IPS DF 6.9 (cell line): ENCODE measurements around the gene TXNDC2.

ENCODE experiments used
- DNase-seq: peaks from one replicate; pipeline ENCODE4 v3.0.0-alpha.2; 2013; ENCODE audit warnings: low read depth, low spot score
- H3K27ac ChIP-seq: one replicate; pipeline ENCODE4 v1.5.1; 2013; ENCODE audit warnings: low read length, control low read depth
- H3K27me3 ChIP-seq: 2 replicates; pipeline ENCODE4 v1.6.1; 2013; ENCODE audit warnings: mild to moderate bottlenecking, low read length; ENCODE audit not compliant: control insufficient read depth, insufficient read depth
- H3K36me3 ChIP-seq: 2 replicates; pipeline ENCODE4 v1.6.1; 2013; ENCODE audit warnings: low read length; ENCODE audit not compliant: control insufficient read depth, insufficient read depth
- H3K4me1 ChIP-seq: 2 replicates; pipeline ENCODE4 v1.6.1; 2013; ENCODE audit warnings: low read length; ENCODE audit not compliant: control insufficient read depth, insufficient read depth
- H3K4me3 ChIP-seq: 2 replicates; pipeline ENCODE4 v1.5.1; 2013; ENCODE audit warnings: mild to moderate bottlenecking, low read length
- H3K9me3 ChIP-seq: 2 replicates; pipeline ENCODE4 v1.6.1; 2013; ENCODE audit warnings: low read length, inconsistent platforms; ENCODE audit not compliant: control insufficient read depth, insufficient read depth
- WGBS: extraction: QIAGEN DNeasy Blood & Tissue Kit; methylation state at CpG from one replicate; pipeline ENCODE4 v1.1.7; 2013; ENCODE audit warnings: mixed read lengths, missing lambda C conversion rate; ENCODE audit not compliant: insufficient read length, insufficient coverage; 5-methylcytosine and 5-hydroxymethylcytosine counted together

The TXNDC2 gene

GRCh38 chr18:9859232-9859631 lies 26.5 kb upstream of the TXNDC2 start:
- Histone ChIP-seq H3K27ac (no peak overlapping the region), H3K4me3 (no peak overlapping the region), H3K4me1 (peaks cover 1% of the 10 kb centered on the region; the same call in 1 of the 2 replicates), H3K36me3 (no peaks in the 10 kb centered on the region), H3K27me3 (no peaks in the 10 kb centered on the region), H3K9me3 (no peaks in the 10 kb centered on the region)
- WGBS, result no CpG with 5 or more reads among the region's 7 CpGs
- no peak for DNase-seq

GRCh38 chr18:9860682-9861081 lies 25.1 kb upstream of the TXNDC2 start:
- Histone ChIP-seq H3K27ac (no peak overlapping the region), H3K27me3 (no peaks in the 10 kb centered on the region), H3K9me3 (no peaks in the 10 kb centered on the region), H3K4me3 (no peak overlapping the region), H3K36me3 (no peaks in the 10 kb centered on the region), H3K4me1 (peaks cover 1% of the 10 kb centered on the region; the same call in 1 of the 2 replicates)
- no CpG with 5 or more reads among the region's 4 CpGs for WGBS
- DNase-seq, result no peak

GRCh38 chr18:9861157-9861556 lies 24.6 kb upstream of the TXNDC2 start:
- H3K9me3 ChIP-seq, result peaks cover 1% of the 10 kb centered on the region; the same call in 1 of the 2 replicates
- H3K4me1 ChIP-seq, result peaks cover 1% of the 10 kb centered on the region; the same call in 1 of the 2 replicates
- no peaks in the 10 kb centered on the region for H3K27me3 ChIP-seq
- DNase-seq, result no peak
- H3K36me3 ChIP-seq, result no peaks in the 10 kb centered on the region
- no peak overlapping the region for H3K4me3 ChIP-seq
- H3K27ac ChIP-seq, result no peak overlapping the region

- Histone ChIP-seq H3K4me3 (no peak overlapping the region), H3K27ac (no peak overlapping the region), H3K9me3 (peaks cover 2% of the 10 kb centered on the region; the same call in 1 of the 2 replicates), H3K27me3 (no peaks in the 10 kb centered on the region), H3K4me1 (peaks cover 1% of the 10 kb centered on the region; the same call in 1 of the 2 replicates), H3K36me3 (no peaks in the 10 kb centered on the region)
- no CpG with 5 or more reads among the region's 4 CpGs for WGBS
- no peak for DNase-seq
Measured at GRCh38 chr18:9861933-9862332, 23.8 kb upstream of the TXNDC2 start.

- no peaks in the 10 kb centered on the region for H3K27me3 ChIP-seq
- no peak for DNase-seq
- H3K4me1 ChIP-seq, result peaks cover 1% of the 10 kb centered on the region; the same call in 1 of the 2 replicates
- H3K9me3 ChIP-seq, result peaks cover 2% of the 10 kb centered on the region; the same call in 1 of the 2 replicates
- no peak overlapping the region for H3K27ac ChIP-seq
- H3K4me3 ChIP-seq, result no peak overlapping the region
- no CpG with 5 or more reads among the region's 3 CpGs for WGBS
- H3K36me3 ChIP-seq, result no peaks in the 10 kb centered on the region
Measured at GRCh38 chr18:9862686-9863085, 23.1 kb upstream of the TXNDC2 start.

- Histone ChIP-seq H3K27ac (no peak overlapping the region), H3K4me1 (peaks cover 1% of the 10 kb centered on the region; the same call in 1 of the 2 replicates), H3K27me3 (no peaks in the 10 kb centered on the region), H3K9me3 (peaks cover 2% of the 10 kb centered on the region; the same call in 1 of the 2 replicates), H3K36me3 (no peaks in the 10 kb centered on the region), H3K4me3 (no peak overlapping the region)
- no peak for DNase-seq
- WGBS, result no CpG with 5 or more reads among the region's 2 CpGs
Measured at GRCh38 chr18:9863282-9863681, 22.5 kb upstream of the TXNDC2 start.

GRCh38 chr18:9865764-9866490 lies 19.8 kb upstream of the TXNDC2 start:
- Histone ChIP-seq H3K27me3 (no peaks in the 10 kb centered on the region), H3K27ac (no peak overlapping the region), H3K36me3 (no peaks in the 10 kb centered on the region), H3K4me1 (peaks cover 1% of the 10 kb centered on the region; the same call in 1 of the 2 replicates), H3K4me3 (no peak overlapping the region), H3K9me3 (peaks cover 2% of the 10 kb centered on the region; the same call in 1 of the 2 replicates)
- no CpG with 5 or more reads among the region's 7 CpGs for WGBS
- no peak for DNase-seq

GRCh38 chr18:9866627-9867026 lies 19.1 kb upstream of the TXNDC2 start:
- H3K36me3 ChIP-seq, result no peaks in the 10 kb centered on the region
- no peak overlapping the region for H3K4me3 ChIP-seq
- H3K27me3 ChIP-seq, result no peaks in the 10 kb centered on the region
- peaks cover 2% of the 10 kb centered on the region; the same call in 1 of the 2 replicates for H3K9me3 ChIP-seq
- DNase-seq, result no peak
- no peak overlapping the region for H3K27ac ChIP-seq
- no CpG with 5 or more reads among the region's 3 CpGs for WGBS
- peaks cover 1% of the 10 kb centered on the region; the same call in 1 of the 2 replicates for H3K4me1 ChIP-seq

GRCh38 chr18:9867071-9867594 lies 18.6 kb upstream of the TXNDC2 start:
- H3K36me3 ChIP-seq, result no peaks in the 10 kb centered on the region
- H3K9me3 ChIP-seq, result peaks cover 2% of the 10 kb centered on the region; the same call in 1 of the 2 replicates
- H3K27me3 ChIP-seq, result no peaks in the 10 kb centered on the region
- WGBS, result no CpG with 5 or more reads among the region's 4 CpGs
- DNase-seq, result no peak
- no peak overlapping the region for H3K27ac ChIP-seq
- no peak overlapping the region for H3K4me3 ChIP-seq
- peaks cover 1% of the 10 kb centered on the region; the same call in 1 of the 2 replicates for H3K4me1 ChIP-seq

- no peak overlapping the region for H3K4me3 ChIP-seq
- H3K27ac ChIP-seq, result no peak overlapping the region
- no CpG with 5 or more reads among the region's 6 CpGs for WGBS
Measured at GRCh38 chr18:9868857-9869714, 16.7 kb upstream of the TXNDC2 start.

More at GRCh38 chr18:9868857-9869714, 16.7 kb upstream of the TXNDC2 start:
- H3K4me1 ChIP-seq, result peaks cover 1% of the 10 kb centered on the region
- H3K9me3 ChIP-seq, result peaks cover 2% of the 10 kb centered on the region; the same call in 1 of the 2 replicates
- no peaks in the 10 kb centered on the region for H3K36me3 ChIP-seq
- H3K27me3 ChIP-seq, result no peaks in the 10 kb centered on the region
- DNase-seq, result no peak
